SKM-1 (cell line): Measurements from ENCODE around the gene CFD.
"Not testable (repeated sequence)": the region's sequence is repeated elsewhere in the genome, so short reads cannot be mapped to it uniquely, and the experiment has no call there.

Source experiments
- DNase-seq: peaks from one replicate; lab custom pipeline; 2025; ENCODE audit not compliant: unreplicated experiment; lab: John Stamatoyannopoulos, UW

CFD gene

GRCh38 chr19:887599-887998 lies 28.1 kb downstream of the CFD start:
- DNase-seq = no peak

GRCh38 chr19:888581-889385 lies 29.3 kb downstream of the CFD start:
- DNase-seq = no peak

DNA sequence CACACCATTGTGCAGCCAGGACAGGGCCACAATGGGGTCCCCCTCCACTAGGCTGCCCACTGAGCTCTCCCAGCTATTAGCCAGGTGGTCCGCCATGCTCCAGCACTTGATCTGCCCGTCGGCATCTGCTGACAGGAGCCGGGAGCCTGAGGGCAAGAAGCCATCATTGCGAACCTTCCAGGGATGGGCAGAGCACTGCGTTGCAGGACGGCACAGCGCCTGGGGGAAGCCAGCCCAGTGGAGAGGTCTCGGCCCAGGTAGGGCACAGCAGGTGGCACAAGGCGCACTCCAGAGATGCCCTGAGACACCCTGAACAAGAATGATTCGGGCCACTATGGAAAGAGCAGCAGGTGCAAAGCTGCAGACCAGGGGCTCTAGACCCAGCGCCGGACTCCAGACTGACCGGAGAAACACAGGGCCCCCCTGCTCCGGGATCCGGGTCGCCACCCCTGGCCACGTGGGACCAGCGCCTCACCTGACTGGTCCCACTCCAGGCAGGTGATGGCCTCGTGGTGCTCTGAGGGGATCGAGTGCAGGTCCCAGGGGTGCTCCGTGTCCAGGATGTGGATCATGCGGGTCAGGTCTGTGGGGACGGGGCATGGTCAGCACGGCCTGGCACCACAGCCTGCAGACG lies 30.3 kb downstream of the CFD start:
- DNase-seq = no peak

GRCh38 chr19:890831-891230 lies 31.4 kb downstream of the CFD start:
- no peak for DNase-seq

- not testable (repeated sequence) for DNase-seq
Observed at GRCh38 chr19:891421-892200, 32.1 kb downstream of the CFD start.

GRCh38 chr19:892243-892893 lies 32.9 kb downstream of the CFD start:
- DNase-seq = no peak

DNA sequence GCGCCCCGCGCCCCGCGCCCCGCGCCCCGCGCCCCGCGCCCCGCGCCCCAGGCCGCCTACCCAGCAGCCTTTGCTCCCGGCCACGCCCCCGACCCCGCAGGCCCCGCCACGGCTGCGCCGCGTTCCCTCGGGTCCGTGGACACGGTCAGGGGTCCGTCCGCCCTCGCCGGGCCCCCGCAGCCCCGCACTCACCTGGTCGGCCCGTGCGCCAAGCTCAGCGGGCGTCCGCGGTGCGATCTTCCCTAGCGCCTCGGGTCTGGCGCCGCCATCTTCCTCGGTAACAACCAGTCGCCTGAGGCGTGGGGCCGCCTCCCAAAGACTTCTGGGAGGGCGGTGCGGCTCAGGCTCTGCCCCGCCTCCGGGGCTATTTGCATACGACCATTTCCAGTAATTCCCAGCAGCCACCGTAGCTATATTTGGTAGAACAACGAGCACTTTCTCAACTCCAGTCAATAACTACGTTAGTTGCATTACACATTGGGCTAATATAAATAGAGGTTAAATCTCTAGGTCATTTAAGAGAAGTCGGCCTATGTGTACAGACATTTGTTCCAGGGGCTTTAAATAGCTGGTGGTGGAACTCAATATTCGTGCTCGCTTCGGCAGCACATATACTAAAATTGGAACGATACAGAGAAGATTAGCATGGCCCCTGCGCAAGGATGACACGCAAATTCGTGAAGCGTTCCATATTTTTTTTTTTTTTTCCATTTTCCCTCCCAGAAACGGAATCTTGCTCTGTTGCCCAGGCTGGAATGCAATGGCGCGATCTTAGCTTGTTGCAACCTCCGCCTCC lies 33.6 kb downstream of the CFD start, which contains the start of the genes MED16 and RNU6-9:
MED16 (minus strand) TSS at position 294 of the 796 bp plus-strand sequence. CDS start 2,056 bp downstream, outside the sequence.
RNU6-9 (plus strand) TSS at position 591 of the 796 bp plus-strand sequence.
- DNase-seq = peak; percentile 88

GRCh38 chr19:896434-896833 lies 37.0 kb downstream of the CFD start:
- no peak for DNase-seq

- DNase-seq = no peak
Observed at GRCh38 chr19:896999-897398, 37.5 kb downstream of the CFD start.

- DNase-seq = no peak
Observed at GRCh38 chr19:897442-898039, 38.1 kb downstream of the CFD start.

DNA sequence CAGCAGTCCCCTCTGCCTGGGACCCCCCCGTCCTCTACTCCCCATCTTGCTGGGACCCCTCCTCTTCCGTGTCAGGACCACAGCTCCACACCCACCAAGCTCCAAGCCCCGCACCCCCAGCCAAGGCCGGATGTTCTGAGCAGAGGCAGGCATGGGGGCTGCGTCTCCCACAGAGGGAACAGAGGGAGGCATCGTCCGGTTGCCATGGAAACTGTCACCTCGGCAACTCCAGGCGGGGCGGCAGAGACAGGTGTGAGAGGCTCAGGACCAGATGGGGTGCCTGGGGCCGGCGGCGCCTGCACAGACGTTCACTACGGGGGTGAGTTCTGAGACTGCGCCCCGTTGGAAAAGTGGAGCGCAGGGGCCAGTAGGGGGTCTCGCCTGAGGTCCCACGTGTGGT lies 39.2 kb downstream of the CFD start:
- DNase-seq = no peak

DNA sequence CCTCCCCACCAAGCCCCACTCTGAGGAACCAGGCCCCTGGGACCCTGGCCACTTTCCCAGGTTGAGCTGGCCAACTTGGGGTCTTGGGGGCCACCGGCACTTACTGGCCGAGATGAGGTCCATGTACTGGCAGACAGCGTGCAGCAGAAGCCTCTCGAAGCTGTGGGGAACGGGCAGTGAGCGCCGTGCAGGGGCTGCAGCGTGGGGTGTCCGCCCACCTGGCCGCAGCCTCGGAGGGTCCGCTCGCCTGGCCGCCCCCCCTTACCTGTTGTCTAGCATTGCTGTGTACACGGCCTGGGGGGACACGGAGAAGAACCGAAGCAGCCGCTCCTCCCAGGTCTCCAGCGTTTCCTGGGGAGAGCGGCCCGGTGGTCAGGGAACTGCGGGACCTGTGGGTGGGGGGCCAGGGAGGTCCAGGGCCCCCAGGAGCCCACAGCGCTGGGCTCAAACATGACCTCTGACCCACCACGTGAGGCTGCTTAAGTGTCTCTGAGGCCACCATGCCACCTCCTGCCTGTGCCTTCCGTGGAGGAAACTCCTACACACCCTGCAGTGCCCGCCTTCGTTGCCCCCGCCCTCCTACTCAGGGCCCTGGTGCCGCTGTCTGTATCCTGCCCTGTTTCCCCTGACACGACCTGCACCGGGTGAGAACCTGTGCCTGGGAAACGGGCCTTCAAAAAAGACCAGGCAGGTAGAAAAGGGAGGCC lies 40.0 kb downstream of the CFD start:
- no peak for DNase-seq

DNA sequence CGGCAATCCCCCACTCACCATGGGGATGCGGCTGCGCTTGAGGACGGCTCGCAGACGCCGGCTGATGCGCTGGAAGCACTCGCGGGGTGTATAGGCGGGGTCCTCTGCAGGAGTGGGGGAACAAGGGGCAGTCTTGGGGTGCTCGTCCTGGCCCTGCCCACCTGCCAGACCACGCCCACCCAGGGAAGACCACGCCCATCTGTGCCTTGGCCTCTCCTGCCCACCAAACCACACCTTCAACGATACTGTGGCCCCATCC lies 40.5 kb downstream of the CFD start:
- no peak for DNase-seq

DNA sequence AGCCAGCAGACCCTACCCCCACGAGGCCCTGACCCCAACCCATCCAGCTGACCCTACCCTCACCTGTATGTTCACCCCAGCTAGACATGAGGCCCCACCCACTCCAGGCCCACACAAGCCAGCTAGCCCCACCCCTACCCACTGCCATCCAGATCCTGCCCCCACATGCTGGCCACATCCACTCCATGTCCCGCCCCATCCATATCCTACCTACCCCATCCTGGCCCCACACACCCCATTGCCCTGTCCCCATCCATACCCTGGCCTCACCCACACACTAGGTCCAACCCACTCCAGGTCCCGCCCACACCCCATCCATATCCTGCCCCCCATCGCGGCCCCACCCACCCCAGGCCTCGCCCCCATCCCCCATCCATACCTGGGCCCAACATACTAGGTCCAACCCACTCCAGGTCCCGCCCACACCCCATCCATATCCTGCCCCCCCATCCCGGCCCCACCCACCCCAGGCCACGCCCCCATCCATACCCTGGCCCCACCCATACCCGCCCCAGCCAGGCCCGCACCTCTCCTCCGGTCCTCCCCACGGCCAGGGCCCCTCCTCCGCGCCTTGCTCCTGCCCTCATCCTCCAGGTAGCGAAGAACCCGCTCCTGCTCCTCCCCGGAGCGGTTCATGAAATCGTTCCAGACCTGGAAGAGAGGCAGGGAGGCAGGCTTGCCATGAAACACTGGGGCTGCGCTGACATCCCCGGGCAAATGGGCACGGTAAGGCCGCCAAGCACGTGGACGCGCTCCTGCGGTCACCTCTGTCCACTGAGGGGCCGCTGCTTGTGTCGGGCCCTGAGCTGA lies 41.0 kb downstream of the CFD start:
- DNase-seq = no peak

GRCh38 chr19:901216-902092 lies 42.0 kb downstream of the CFD start:
- no peak for DNase-seq

GRCh38 chr19:902093-902370 lies 42.6 kb downstream of the CFD start:
- no peak for DNase-seq

- DNase-seq = no peak
Observed at GRCh38 chr19:902446-903226, 43.2 kb downstream of the CFD start.
